SK-N-SH (cell line): ENCODE measurements around the gene LPP. TPM values are rescaled to one million over a fixed set of nuclear protein-coding genes. Genes with fewer than 3 reads are reported as not detected.

Experiments used
- CTCF ChIA-PET: fragments of 300-600, 350-600 bp; formaldehyde crosslinking; extraction: SDS; loops from one replicate; lab custom pipeline; 2021; lab: Yijun Ruan, JAX
- POLR2A ChIA-PET: fragments of 350-600 bp; sonication (Branson Sonifier 250); formaldehyde crosslinking; extraction: SDS; loops from one replicate; lab custom pipeline; 2020; ENCODE audit warnings: antibody characterized with exemption, inconsistent platforms; lab: Yijun Ruan, JAX
- DNase-seq: peaks from one replicate; pipeline ENCODE4 v3.0.0; 2012
- H2AFZ ChIP-seq: fragments of 200-600 bp; sonication (generic); 2 replicates; pipeline ENCODE4 v1.8.1; 2016; ENCODE audit warnings: antibody characterized with exemption, mild to moderate bottlenecking, low read depth
- H3F3A ChIP-seq: fragments of 200-600 bp; sonication (generic); replicated peaks from 2 replicates; pipeline ENCODE3; 2016; ENCODE audit warnings: antibody characterized with exemption, mild to moderate bottlenecking; ENCODE audit not compliant: insufficient read depth
- H3K27ac ChIP-seq, 2 experiments: fragments of 200-500 bp in 1 of 2; fragments of 200-600 bp in 1 of 2; sonication (Bioruptor generic) in 1 of 2; sonication (generic), shearing (Covaris generic) in 1 of 2; 2 replicates each; pipeline versions ENCODE4 v1.5.1 to v1.6.1; 2014 to 2016; ENCODE audit warnings: low read depth in 2 of 2, inconsistent platforms in 1 of 2, low read length in 1 of 2, mild to moderate bottlenecking in 1 of 2, mixed read lengths in 1 of 2
- H3K27me3 ChIP-seq: fragments of 200-600 bp; sonication (generic), shearing (Covaris generic); 2 replicates; pipeline ENCODE4 v1.6.1; 2016; ENCODE audit warnings: mixed run types; ENCODE audit not compliant: insufficient read depth
- H3K36me3 ChIP-seq, 2 experiments: fragments of 200-500 bp in 1 of 2; fragments of 200-600 bp in 1 of 2; sonication (Bioruptor generic) in 1 of 2; sonication (generic) in 1 of 2; replicated peaks in 1 of 2; 2 replicates each; pipeline versions ENCODE3 to v1.5.1; 2014 to 2016; ENCODE audit warnings: low read length in 1 of 2, mild to moderate bottlenecking in 1 of 2; ENCODE audit not compliant: insufficient read depth in 2 of 2, control insufficient read depth in 1 of 2
- H3K4me1 ChIP-seq, 2 experiments: fragments of 200-500 bp in 1 of 2; fragments of 200-600 bp in 1 of 2; sonication (Bioruptor generic) in 1 of 2; sonication (generic), shearing (Covaris generic) in 1 of 2; 2 replicates each; pipeline versions ENCODE4 v1.5.1 to v1.6.1; 2014 to 2016; ENCODE audit warnings: low read depth in 1 of 2, low read length in 1 of 2, mixed run types in 1 of 2; ENCODE audit not compliant: insufficient read depth in 2 of 2, control insufficient read depth in 1 of 2
- H3K4me2 ChIP-seq: fragments of 200-600 bp; sonication (generic), shearing (Covaris generic); 2 replicates; pipeline ENCODE4 v1.6.1; 2017; ENCODE audit warnings: mixed run types
- H3K4me3 ChIP-seq, 2 experiments: fragments of 200-500 bp in 1 of 2; fragments of 200-600 bp in 1 of 2; sonication (Bioruptor generic) in 1 of 2; sonication (generic), shearing (Covaris generic) in 1 of 2; 2 replicates each; pipeline versions ENCODE4 v1.5.1 to v1.8.1; 2014 to 2016; ENCODE audit warnings: low read depth in 2 of 2, inconsistent platforms in 1 of 2, low read length in 1 of 2, mild to moderate bottlenecking in 1 of 2, mixed read lengths in 1 of 2, moderate library complexity in 1 of 2
- H3K79me2 ChIP-seq: fragments of 200-600 bp; sonication (generic); 2 replicates; pipeline ENCODE4 v1.8.1; 2017; ENCODE audit warnings: mild to moderate bottlenecking; ENCODE audit not compliant: insufficient read depth
- H3K9ac ChIP-seq: fragments of 200-600 bp; sonication (generic); 2 replicates; pipeline ENCODE4 v1.6.1; 2017; ENCODE audit warnings: mixed run types
- H3K9me2 ChIP-seq: fragments of 200-600 bp; sonication (generic); 2 replicates; pipeline ENCODE4 v1.6.1; 2017; ENCODE audit warnings: mixed run types
- H3K9me3 ChIP-seq: fragments of 200-600 bp; sonication (generic); 2 replicates; pipeline ENCODE4 v1.6.1; 2017; ENCODE audit warnings: mixed run types, mild to moderate bottlenecking, moderate library complexity
- H4K20me1 ChIP-seq: fragments of 200-600 bp; sonication (generic); 2 replicates; pipeline ENCODE4 v1.6.1; 2017; ENCODE audit warnings: mild to moderate bottlenecking, mixed run types; ENCODE audit not compliant: insufficient read depth
- EP300 ChIP-seq, 2 experiments: IDR thresholded peaks; 2 replicates each; pipeline versions ENCODE4 v1.4.0 to v1.6.1; 2012; ENCODE audit warnings: borderline replicate concordance in 1 of 2, low read depth in 1 of 2, low read length in 1 of 2
- FOSL2 ChIP-seq: IDR thresholded peaks from 2 replicates; pipeline ENCODE4 v1.4.0; 2012; ENCODE audit warnings: low read depth, mild to moderate bottlenecking, moderate library complexity, borderline replicate concordance
- FOXJ3 ChIP-seq: sonication (generic); formaldehyde crosslinking; IDR thresholded peaks from 2 replicates; pipeline ENCODE4 v1.5.1; 2020; ENCODE audit warnings: mild to moderate bottlenecking, missing genetic modification reagents
- JUND ChIP-seq: IDR thresholded peaks from 2 replicates; pipeline ENCODE4 v1.4.0; 2012
- MEF2A ChIP-seq: IDR thresholded peaks from 2 replicates; pipeline ENCODE4 v1.4.0; 2012; ENCODE audit warnings: low read depth, borderline replicate concordance
- NFIC ChIP-seq: IDR thresholded peaks from 2 replicates; pipeline ENCODE4 v1.4.0; 2012; ENCODE audit warnings: borderline replicate concordance
- NRF1 ChIP-seq: IDR thresholded peaks from 2 replicates; pipeline ENCODE4 v1.6.1; 2012; ENCODE audit warnings: low read depth, mild to moderate bottlenecking, low read length
- POLR2AphosphoS5 ChIP-seq: IDR thresholded peaks from 2 replicates; pipeline ENCODE4 v1.6.1; 2012; ENCODE audit warnings: low read depth, low read length
- RXRA ChIP-seq: IDR thresholded peaks from 2 replicates; pipeline ENCODE4 v1.4.0; 2012; ENCODE audit warnings: low read depth, mild to moderate bottlenecking, borderline replicate concordance
- SIN3A ChIP-seq: IDR thresholded peaks from 2 replicates; pipeline ENCODE4 v1.6.1; 2012; ENCODE audit warnings: low read depth, mild to moderate bottlenecking, low read length, moderate library complexity, borderline replicate concordance
- SMC3 ChIP-seq: IDR thresholded peaks from 2 replicates; pipeline ENCODE4 v1.6.1; 2012; ENCODE audit warnings: low read depth, low read length, improper control_type of control experiment
- TCF12 ChIP-seq: IDR thresholded peaks from 2 replicates; pipeline ENCODE4 v1.4.0; 2012
- WGBS: methylation state at CpG from one replicate; pipeline ENCODE4 v1.1.6; 2017; ENCODE audit warnings: low lambda C conversion rate; 5-methylcytosine and 5-hydroxymethylcytosine counted together
- polyA plus RNA-seq, 3 experiments: library from polyadenylated mRNA; depleted of rRNA; stranded (reverse); fragments of >200 nt; gene quantifications; 2 replicates each; pipeline ENCODE4 v1.2.3, GENCODE V29; 2012
- TF ChIP-seq, protein P1 (sequence below): fragments of 150-350 bp; IDR thresholded peaks from 2 replicates; pipeline ENCODE4 v1.6.1; 2017; ENCODE audit warnings: antibody characterized with exemption, low read length, low read depth, borderline replicate concordance
- TF ChIP-seq, protein P2 (sequence below): IDR thresholded peaks from 2 replicates; pipeline ENCODE4 v1.6.1; 2012; ENCODE audit warnings: mild to moderate bottlenecking, low read depth, low read length, moderate library complexity
- TF ChIP-seq, protein P3 (sequence below): IDR thresholded peaks from 2 replicates; pipeline ENCODE4 v1.4.0; 2012; ENCODE audit warnings: low read depth
- TF ChIP-seq, protein P4 (sequence below): IDR thresholded peaks from 2 replicates; pipeline ENCODE4; 2012
- TF ChIP-seq, protein P5 (sequence below): fragments of 150-350 bp; IDR thresholded peaks from 2 replicates; pipeline ENCODE4 v1.6.1; 2016; ENCODE audit warnings: mild to moderate bottlenecking, low read depth, low read length
- TF ChIP-seq, protein P6 (sequence below): IDR thresholded peaks from 2 replicates; pipeline ENCODE4 v1.4.0; 2012; ENCODE audit warnings: low read depth, borderline replicate concordance

LPP gene
- polyA plus RNA-seq, 1 of the 3 experiments (the other 2 are of a cell fraction) = 6.6 TPM

DNA sequence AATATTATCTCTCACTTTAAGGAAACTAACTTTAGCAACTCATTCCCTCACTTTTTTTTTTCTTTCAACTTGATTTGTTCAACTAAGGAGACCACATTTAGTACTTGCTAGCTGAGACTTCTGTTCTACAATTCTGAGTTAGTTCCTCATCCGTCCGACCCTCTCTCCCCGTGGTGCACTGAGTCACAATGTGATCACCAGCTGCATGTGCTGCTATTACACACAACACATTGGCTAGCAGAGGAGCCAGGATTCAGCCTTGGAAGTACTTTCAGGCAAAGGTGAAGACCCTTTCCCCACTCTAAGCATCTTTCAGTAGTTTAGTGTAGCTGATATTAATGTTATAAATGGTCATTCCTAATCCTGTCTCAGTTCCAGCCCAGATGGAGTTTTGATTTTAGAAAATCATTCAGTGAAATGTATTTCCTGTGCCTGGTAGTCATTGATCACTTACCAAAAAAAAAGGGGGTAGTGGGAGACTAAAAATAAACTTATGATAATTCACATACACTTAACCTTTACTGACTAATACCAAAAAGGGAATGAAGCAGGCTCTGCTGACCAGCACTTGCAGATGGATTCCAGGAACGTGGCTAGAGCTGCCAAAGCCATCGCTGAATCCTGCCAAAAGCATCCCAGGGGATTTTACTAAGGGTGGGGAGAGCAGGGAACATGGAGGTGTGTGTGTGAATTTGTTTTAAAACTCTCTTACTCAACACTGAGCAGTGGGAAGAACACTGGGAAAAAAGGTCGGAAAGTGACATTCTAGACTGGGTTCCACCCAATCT is 424.8 kb downstream of the LPP start:
- ChIA-PET POLR2A (no interaction called here), CTCF (no interaction called here)
- H3K36me3 ChIP-seq = no peaks in the 10 kb centered on the region
- no peak for DNase-seq
- H3K9me2 ChIP-seq = no peaks in the 10 kb centered on the region
- no peaks in the 10 kb centered on the region for H4K20me1 ChIP-seq
- no peaks in the 10 kb centered on the region for H3K27me3 ChIP-seq
- no peak overlapping the region for H2AFZ ChIP-seq
- H3K79me2 ChIP-seq = peaks cover 12% of the 10 kb centered on the region; the same call in 1 of the 2 replicates
- H3K4me2 ChIP-seq = peak overlapping the region; percentile 48
- H3K4me1 ChIP-seq = peaks cover 3 to 14% of the 10 kb centered on the region in 2 experiments; a peak in 3 of 4 replicates
- peak overlapping the region; percentile 62 for H3K27ac ChIP-seq
- WGBS = 18% methylated on average over 6 of the region's 6 CpGs
- no peak overlapping the region for H3K9ac ChIP-seq
- peaks cover 4% of the 10 kb centered on the region for H3F3A ChIP-seq
- peak; percentile 5; the same call in 1 of the 2 replicates for TF ChIP-seq JUND
- peak; percentile 68 for TF ChIP-seq TCF12
- peak; percentile 38; the same call in 1 of the 2 replicates for TF ChIP-seq POLR2AphosphoS5
- TF ChIP-seq, protein P1, sequence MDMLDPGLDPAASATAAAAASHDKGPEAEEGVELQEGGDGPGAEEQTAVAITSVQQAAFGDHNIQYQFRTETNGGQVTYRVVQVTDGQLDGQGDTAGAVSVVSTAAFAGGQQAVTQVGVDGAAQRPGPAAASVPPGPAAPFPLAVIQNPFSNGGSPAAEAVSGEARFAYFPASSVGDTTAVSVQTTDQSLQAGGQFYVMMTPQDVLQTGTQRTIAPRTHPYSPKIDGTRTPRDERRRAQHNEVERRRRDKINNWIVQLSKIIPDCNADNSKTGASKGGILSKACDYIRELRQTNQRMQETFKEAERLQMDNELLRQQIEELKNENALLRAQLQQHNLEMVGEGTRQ = no peak
- TF ChIP-seq, protein P2, sequence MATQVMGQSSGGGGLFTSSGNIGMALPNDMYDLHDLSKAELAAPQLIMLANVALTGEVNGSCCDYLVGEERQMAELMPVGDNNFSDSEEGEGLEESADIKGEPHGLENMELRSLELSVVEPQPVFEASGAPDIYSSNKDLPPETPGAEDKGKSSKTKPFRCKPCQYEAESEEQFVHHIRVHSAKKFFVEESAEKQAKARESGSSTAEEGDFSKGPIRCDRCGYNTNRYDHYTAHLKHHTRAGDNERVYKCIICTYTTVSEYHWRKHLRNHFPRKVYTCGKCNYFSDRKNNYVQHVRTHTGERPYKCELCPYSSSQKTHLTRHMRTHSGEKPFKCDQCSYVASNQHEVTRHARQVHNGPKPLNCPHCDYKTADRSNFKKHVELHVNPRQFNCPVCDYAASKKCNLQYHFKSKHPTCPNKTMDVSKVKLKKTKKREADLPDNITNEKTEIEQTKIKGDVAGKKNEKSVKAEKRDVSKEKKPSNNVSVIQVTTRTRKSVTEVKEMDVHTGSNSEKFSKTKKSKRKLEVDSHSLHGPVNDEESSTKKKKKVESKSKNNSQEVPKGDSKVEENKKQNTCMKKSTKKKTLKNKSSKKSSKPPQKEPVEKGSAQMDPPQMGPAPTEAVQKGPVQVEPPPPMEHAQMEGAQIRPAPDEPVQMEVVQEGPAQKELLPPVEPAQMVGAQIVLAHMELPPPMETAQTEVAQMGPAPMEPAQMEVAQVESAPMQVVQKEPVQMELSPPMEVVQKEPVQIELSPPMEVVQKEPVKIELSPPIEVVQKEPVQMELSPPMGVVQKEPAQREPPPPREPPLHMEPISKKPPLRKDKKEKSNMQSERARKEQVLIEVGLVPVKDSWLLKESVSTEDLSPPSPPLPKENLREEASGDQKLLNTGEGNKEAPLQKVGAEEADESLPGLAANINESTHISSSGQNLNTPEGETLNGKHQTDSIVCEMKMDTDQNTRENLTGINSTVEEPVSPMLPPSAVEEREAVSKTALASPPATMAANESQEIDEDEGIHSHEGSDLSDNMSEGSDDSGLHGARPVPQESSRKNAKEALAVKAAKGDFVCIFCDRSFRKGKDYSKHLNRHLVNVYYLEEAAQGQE = peak; percentile 81
- TF ChIP-seq MEF2A = peak; percentile 53; the same call in 1 of the 2 replicates
- peak; percentile 73 for TF ChIP-seq NFIC
- TF ChIP-seq FOXJ3 (CRISPR knock-in tag) = no peak
- TF ChIP-seq SIN3A = no peak; the same call in 1 of the 2 replicates
- no peak for TF ChIP-seq NRF1
- no peak for TF ChIP-seq SMC3
- TF ChIP-seq EP300 (IDR thresholded peaks at IDR 0.05; ENCODE audit: borderline replicate concordance in 1 of 2, low read depth in 1 of 2, low read length in 1 of 2) = peak; percentile 23 to 37; a peak in 3 of 4 replicates
- TF ChIP-seq, protein P3, sequence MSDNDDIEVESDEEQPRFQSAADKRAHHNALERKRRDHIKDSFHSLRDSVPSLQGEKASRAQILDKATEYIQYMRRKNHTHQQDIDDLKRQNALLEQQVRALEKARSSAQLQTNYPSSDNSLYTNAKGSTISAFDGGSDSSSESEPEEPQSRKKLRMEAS = no peak; the same call in none of the 2 replicates
- TF ChIP-seq, protein P4, sequence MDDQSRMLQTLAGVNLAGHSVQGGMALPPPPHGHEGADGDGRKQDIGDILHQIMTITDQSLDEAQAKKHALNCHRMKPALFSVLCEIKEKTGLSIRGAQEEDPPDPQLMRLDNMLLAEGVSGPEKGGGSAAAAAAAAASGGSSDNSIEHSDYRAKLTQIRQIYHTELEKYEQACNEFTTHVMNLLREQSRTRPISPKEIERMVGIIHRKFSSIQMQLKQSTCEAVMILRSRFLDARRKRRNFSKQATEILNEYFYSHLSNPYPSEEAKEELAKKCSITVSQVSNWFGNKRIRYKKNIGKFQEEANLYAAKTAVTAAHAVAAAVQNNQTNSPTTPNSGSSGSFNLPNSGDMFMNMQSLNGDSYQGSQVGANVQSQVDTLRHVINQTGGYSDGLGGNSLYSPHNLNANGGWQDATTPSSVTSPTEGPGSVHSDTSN = peak; percentile 46; the same call in 1 of the 2 replicates
- TF ChIP-seq, protein P5, sequence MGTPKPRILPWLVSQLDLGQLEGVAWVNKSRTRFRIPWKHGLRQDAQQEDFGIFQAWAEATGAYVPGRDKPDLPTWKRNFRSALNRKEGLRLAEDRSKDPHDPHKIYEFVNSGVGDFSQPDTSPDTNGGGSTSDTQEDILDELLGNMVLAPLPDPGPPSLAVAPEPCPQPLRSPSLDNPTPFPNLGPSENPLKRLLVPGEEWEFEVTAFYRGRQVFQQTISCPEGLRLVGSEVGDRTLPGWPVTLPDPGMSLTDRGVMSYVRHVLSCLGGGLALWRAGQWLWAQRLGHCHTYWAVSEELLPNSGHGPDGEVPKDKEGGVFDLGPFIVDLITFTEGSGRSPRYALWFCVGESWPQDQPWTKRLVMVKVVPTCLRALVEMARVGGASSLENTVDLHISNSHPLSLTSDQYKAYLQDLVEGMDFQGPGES = no peak
- TF ChIP-seq, protein P6, sequence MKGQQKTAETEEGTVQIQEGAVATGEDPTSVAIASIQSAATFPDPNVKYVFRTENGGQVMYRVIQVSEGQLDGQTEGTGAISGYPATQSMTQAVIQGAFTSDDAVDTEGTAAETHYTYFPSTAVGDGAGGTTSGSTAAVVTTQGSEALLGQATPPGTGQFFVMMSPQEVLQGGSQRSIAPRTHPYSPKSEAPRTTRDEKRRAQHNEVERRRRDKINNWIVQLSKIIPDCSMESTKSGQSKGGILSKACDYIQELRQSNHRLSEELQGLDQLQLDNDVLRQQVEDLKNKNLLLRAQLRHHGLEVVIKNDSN = no peak
- no peak for TF ChIP-seq RXRA
- peak; percentile 18; the same call in 1 of the 2 replicates for TF ChIP-seq FOSL2
- H3K9me3 ChIP-seq = no peaks in the 10 kb centered on the region
- H3K4me3 ChIP-seq = no peak overlapping the region
